Measurements from ENCODE around the gene RYR2. TPM values are rescaled to one million over a fixed set of nuclear protein-coding genes. Genes with fewer than 3 reads are reported as not detected.

The RYR2 gene
- total and polyA plus RNA-seq, 2 donors (not counting 1 experiment from before 2014, with no cell fraction given), result not detected

DNA sequence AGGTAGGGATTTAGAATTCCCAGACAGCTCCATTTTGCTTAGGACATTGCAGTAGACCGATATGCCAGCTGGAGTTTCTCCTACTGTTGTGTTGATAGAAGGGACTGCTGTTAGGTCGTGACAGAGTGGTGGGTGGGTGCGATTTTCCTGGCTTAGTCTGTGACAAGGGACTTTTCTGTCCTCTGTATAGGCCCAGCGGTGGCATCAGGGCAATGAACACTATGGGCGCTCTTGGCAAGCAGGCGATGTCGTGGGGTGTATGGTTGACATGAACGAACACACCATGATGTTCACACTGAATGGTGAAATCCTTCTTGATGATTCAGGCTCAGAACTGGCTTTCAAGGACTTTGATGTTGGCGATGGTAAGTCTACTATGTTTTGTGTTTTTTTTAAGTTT is 527.0 kb downstream of the RYR2 start:
- Histone ChIP-seq H3K36me3 (replicated peaks in 1 of 2; ENCODE audit: control extremely low read depth in 1 of 2, control insufficient read depth in 1 of 2, extremely low read depth in 1 of 2, insufficient read depth in 2 of 2, low read length in 1 of 2) (no peaks in the 10 kb centered on the region), H3K79me2 (ENCODE audit: control insufficient read depth, insufficient read depth, low read length) (no peaks in the 10 kb centered on the region), H3K27ac (ENCODE audit: low read length in 2 of 2) (no peak overlapping the region), H3K9me3 (ENCODE audit: control extremely low read depth in 1 of 3, control insufficient read depth in 2 of 3, insufficient read depth in 1 of 3, low read length in 2 of 3) (no peaks in the 10 kb centered on the region), H3K27me3 (replicated peaks in 1 of 4; ENCODE audit: control extremely low read depth in 1 of 4, control insufficient read depth in 3 of 4, insufficient read depth in 4 of 4, low read length in 3 of 4) (no peaks in the 10 kb centered on the region), H2AFZ (ENCODE audit: insufficient read depth, low read depth, low read length, poor library complexity, severe bottlenecking) (no peak overlapping the region), H3K4me2 (replicated peaks; ENCODE audit: low read depth, low read length, poor library complexity, severe bottlenecking) (no peak overlapping the region), H3K4me1 (ENCODE audit: control insufficient read depth in 2 of 2, insufficient read depth in 2 of 2, low read length in 2 of 2) (no peaks in the 10 kb centered on the region), H3K9ac (ENCODE audit: low read length) (no peak overlapping the region), H4K20me1 (ENCODE audit: control insufficient read depth, insufficient read depth, low read length, poor library complexity, severe bottlenecking) (no peaks in the 10 kb centered on the region), H3K4me3 (ENCODE audit: control extremely low read depth in 1 of 5, extremely low read depth in 1 of 5, insufficient read depth in 1 of 5, low read depth in 2 of 5, low read length in 4 of 5) (no peak overlapping the region)
- no peak for TF ChIP-seq EZH2 (IDR thresholded peaks at IDR 0.05; ENCODE audit: borderline replicate concordance, insufficient read depth, low read depth, low read length, poor library complexity, severe bottlenecking)
- TF ChIP-seq, protein P1, sequence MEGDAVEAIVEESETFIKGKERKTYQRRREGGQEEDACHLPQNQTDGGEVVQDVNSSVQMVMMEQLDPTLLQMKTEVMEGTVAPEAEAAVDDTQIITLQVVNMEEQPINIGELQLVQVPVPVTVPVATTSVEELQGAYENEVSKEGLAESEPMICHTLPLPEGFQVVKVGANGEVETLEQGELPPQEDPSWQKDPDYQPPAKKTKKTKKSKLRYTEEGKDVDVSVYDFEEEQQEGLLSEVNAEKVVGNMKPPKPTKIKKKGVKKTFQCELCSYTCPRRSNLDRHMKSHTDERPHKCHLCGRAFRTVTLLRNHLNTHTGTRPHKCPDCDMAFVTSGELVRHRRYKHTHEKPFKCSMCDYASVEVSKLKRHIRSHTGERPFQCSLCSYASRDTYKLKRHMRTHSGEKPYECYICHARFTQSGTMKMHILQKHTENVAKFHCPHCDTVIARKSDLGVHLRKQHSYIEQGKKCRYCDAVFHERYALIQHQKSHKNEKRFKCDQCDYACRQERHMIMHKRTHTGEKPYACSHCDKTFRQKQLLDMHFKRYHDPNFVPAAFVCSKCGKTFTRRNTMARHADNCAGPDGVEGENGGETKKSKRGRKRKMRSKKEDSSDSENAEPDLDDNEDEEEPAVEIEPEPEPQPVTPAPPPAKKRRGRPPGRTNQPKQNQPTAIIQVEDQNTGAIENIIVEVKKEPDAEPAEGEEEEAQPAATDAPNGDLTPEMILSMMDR (IDR thresholded peaks at IDR 0.05), result no peak
- ATAC-seq (ENCODE audit: low read depth), result no peak
- Mint-ChIP-seq H3K9me3 (ENCODE audit: insufficient read depth) (no peaks in the 10 kb centered on the region), H3K27me3 (no peaks in the 10 kb centered on the region), H3K27ac (no peak overlapping the region), H3K4me1 (no peaks in the 10 kb centered on the region), H3K4me3 (no peak overlapping the region)
- WGBS (ENCODE audit: insufficient coverage), result 85% methylated on average over 9 of the region's 9 CpGs
- DNase-seq, result no peak
- intact Hi-C loops (cut with micrococcal nuclease), result no loop called here
- ChIA-PET POLR2A (no interaction called here), CTCF (interaction anchor here (0.8 kb wide), 1 partner anchor 13 kb away, joined by 3 read pairs; no protein-coding TSS in a partner anchor)

DNA sequence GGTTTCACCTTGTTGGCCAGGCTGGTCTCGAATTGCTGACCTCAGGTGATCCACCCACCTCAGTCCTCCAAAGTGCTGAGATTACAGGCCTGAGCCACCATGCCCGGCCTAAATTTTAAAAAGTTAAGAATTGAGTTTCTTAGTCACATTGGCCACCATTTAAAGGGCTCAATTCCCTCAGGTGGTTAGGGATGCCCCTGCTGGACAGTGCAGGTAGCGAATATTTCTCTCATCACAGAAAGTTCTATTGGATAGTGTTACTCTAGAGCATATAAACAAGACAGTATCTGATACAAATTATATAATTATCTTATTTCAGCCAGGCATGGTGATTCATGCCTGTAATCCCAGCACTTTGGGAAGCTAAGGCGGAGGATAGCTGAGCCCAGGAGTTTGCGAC is 528.5 kb downstream of the RYR2 start:
- TF ChIP-seq, protein P1 (IDR thresholded peaks at IDR 0.05), result no peak
- no peak for TF ChIP-seq EZH2 (IDR thresholded peaks at IDR 0.05; ENCODE audit: borderline replicate concordance, insufficient read depth, low read depth, low read length, poor library complexity, severe bottlenecking)
- no peak overlapping the region for H3K4me2 ChIP-seq (replicated peaks; ENCODE audit: low read depth, low read length, poor library complexity, severe bottlenecking)
- DNase-seq (no peak), ATAC-seq (ENCODE audit: low read depth) (no peak)
- H3K27ac ChIP-seq (ENCODE audit: low read length in 2 of 2), result no peak overlapping the region
- H2AFZ ChIP-seq (ENCODE audit: insufficient read depth, low read depth, low read length, poor library complexity, severe bottlenecking), result no peak overlapping the region
- H3K36me3 ChIP-seq (replicated peaks in 1 of 2; ENCODE audit: control extremely low read depth in 1 of 2, control insufficient read depth in 1 of 2, extremely low read depth in 1 of 2, insufficient read depth in 2 of 2, low read length in 1 of 2), result no peaks in the 10 kb centered on the region
- Mint-ChIP-seq H3K27me3 (no peaks in the 10 kb centered on the region), H3K27ac (no peak overlapping the region), H3K9me3 (ENCODE audit: insufficient read depth) (no peaks in the 10 kb centered on the region), H3K4me3 (no peak overlapping the region), H3K4me1 (no peaks in the 10 kb centered on the region)
- H3K4me1 ChIP-seq (ENCODE audit: control insufficient read depth in 2 of 2, insufficient read depth in 2 of 2, low read length in 2 of 2), result no peaks in the 10 kb centered on the region
- no peaks in the 10 kb centered on the region for H3K9me3 ChIP-seq (ENCODE audit: control extremely low read depth in 1 of 3, control insufficient read depth in 2 of 3, insufficient read depth in 1 of 3, low read length in 2 of 3)
- H3K27me3 ChIP-seq (replicated peaks in 1 of 4; ENCODE audit: control extremely low read depth in 1 of 4, control insufficient read depth in 3 of 4, insufficient read depth in 4 of 4, low read length in 3 of 4), result no peaks in the 10 kb centered on the region
- POLR2A ChIA-PET, result no interaction called here
- no peak overlapping the region for H3K9ac ChIP-seq (ENCODE audit: low read length)
- no peaks in the 10 kb centered on the region for H3K79me2 ChIP-seq (ENCODE audit: control insufficient read depth, insufficient read depth, low read length)
- no peak overlapping the region for H3K4me3 ChIP-seq (ENCODE audit: control extremely low read depth in 1 of 5, extremely low read depth in 1 of 5, insufficient read depth in 1 of 5, low read depth in 2 of 5, low read length in 4 of 5)
- no peaks in the 10 kb centered on the region for H4K20me1 ChIP-seq (ENCODE audit: control insufficient read depth, insufficient read depth, low read length, poor library complexity, severe bottlenecking)
- 100% methylated on average over 2 of the region's 5 CpGs for WGBS (ENCODE audit: insufficient coverage)
- CTCF ChIA-PET, result no interaction called here
- intact Hi-C loops (cut with micrococcal nuclease), result no loop called here
